SK-N-SH (cell line): ENCODE results near the gene CHST11. TPM values are rescaled to one million over a fixed set of nuclear protein-coding genes. Genes with fewer than 3 reads are reported as not detected.

Experiments used
- CTCF ChIA-PET: fragments of 300-600, 350-600 bp; formaldehyde crosslinking; extraction: SDS; loops from one replicate; lab custom pipeline; 2021; lab: Yijun Ruan, JAX
- POLR2A ChIA-PET: fragments of 350-600 bp; sonication (Branson Sonifier 250); formaldehyde crosslinking; extraction: SDS; loops from one replicate; lab custom pipeline; 2020; ENCODE audit warnings: antibody characterized with exemption, inconsistent platforms; lab: Yijun Ruan, JAX
- DNase-seq: peaks from one replicate; pipeline ENCODE4 v3.0.0; 2012
- H2AFZ ChIP-seq: fragments of 200-600 bp; sonication (generic); 2 replicates; pipeline ENCODE4 v1.8.1; 2016; ENCODE audit warnings: antibody characterized with exemption, mild to moderate bottlenecking, low read depth
- H3F3A ChIP-seq: fragments of 200-600 bp; sonication (generic); replicated peaks from 2 replicates; pipeline ENCODE3; 2016; ENCODE audit warnings: antibody characterized with exemption, mild to moderate bottlenecking; ENCODE audit not compliant: insufficient read depth
- H3K27ac ChIP-seq, 2 experiments: fragments of 200-500 bp in 1 of 2; fragments of 200-600 bp in 1 of 2; sonication (Bioruptor generic) in 1 of 2; sonication (generic), shearing (Covaris generic) in 1 of 2; 2 replicates each; pipeline versions ENCODE4 v1.5.1 to v1.6.1; 2014 to 2016; ENCODE audit warnings: low read depth in 2 of 2, inconsistent platforms in 1 of 2, low read length in 1 of 2, mild to moderate bottlenecking in 1 of 2, mixed read lengths in 1 of 2
- H3K27me3 ChIP-seq: fragments of 200-600 bp; sonication (generic), shearing (Covaris generic); 2 replicates; pipeline ENCODE4 v1.6.1; 2016; ENCODE audit warnings: mixed run types; ENCODE audit not compliant: insufficient read depth
- H3K36me3 ChIP-seq, 2 experiments: fragments of 200-500 bp in 1 of 2; fragments of 200-600 bp in 1 of 2; sonication (Bioruptor generic) in 1 of 2; sonication (generic) in 1 of 2; replicated peaks in 1 of 2; 2 replicates each; pipeline versions ENCODE3 to v1.5.1; 2014 to 2016; ENCODE audit warnings: low read length in 1 of 2, mild to moderate bottlenecking in 1 of 2; ENCODE audit not compliant: insufficient read depth in 2 of 2, control insufficient read depth in 1 of 2
- H3K4me1 ChIP-seq, 2 experiments: fragments of 200-500 bp in 1 of 2; fragments of 200-600 bp in 1 of 2; sonication (Bioruptor generic) in 1 of 2; sonication (generic), shearing (Covaris generic) in 1 of 2; 2 replicates each; pipeline versions ENCODE4 v1.5.1 to v1.6.1; 2014 to 2016; ENCODE audit warnings: low read depth in 1 of 2, low read length in 1 of 2, mixed run types in 1 of 2; ENCODE audit not compliant: insufficient read depth in 2 of 2, control insufficient read depth in 1 of 2
- H3K4me2 ChIP-seq: fragments of 200-600 bp; sonication (generic), shearing (Covaris generic); 2 replicates; pipeline ENCODE4 v1.6.1; 2017; ENCODE audit warnings: mixed run types
- H3K4me3 ChIP-seq, 2 experiments: fragments of 200-500 bp in 1 of 2; fragments of 200-600 bp in 1 of 2; sonication (Bioruptor generic) in 1 of 2; sonication (generic), shearing (Covaris generic) in 1 of 2; 2 replicates each; pipeline versions ENCODE4 v1.5.1 to v1.8.1; 2014 to 2016; ENCODE audit warnings: low read depth in 2 of 2, inconsistent platforms in 1 of 2, low read length in 1 of 2, mild to moderate bottlenecking in 1 of 2, mixed read lengths in 1 of 2, moderate library complexity in 1 of 2
- H3K79me2 ChIP-seq: fragments of 200-600 bp; sonication (generic); 2 replicates; pipeline ENCODE4 v1.8.1; 2017; ENCODE audit warnings: mild to moderate bottlenecking; ENCODE audit not compliant: insufficient read depth
- H3K9ac ChIP-seq: fragments of 200-600 bp; sonication (generic); 2 replicates; pipeline ENCODE4 v1.6.1; 2017; ENCODE audit warnings: mixed run types
- H3K9me2 ChIP-seq: fragments of 200-600 bp; sonication (generic); 2 replicates; pipeline ENCODE4 v1.6.1; 2017; ENCODE audit warnings: mixed run types
- H3K9me3 ChIP-seq: fragments of 200-600 bp; sonication (generic); 2 replicates; pipeline ENCODE4 v1.6.1; 2017; ENCODE audit warnings: mixed run types, mild to moderate bottlenecking, moderate library complexity
- H4K20me1 ChIP-seq: fragments of 200-600 bp; sonication (generic); 2 replicates; pipeline ENCODE4 v1.6.1; 2017; ENCODE audit warnings: mild to moderate bottlenecking, mixed run types; ENCODE audit not compliant: insufficient read depth
- CHD2 ChIP-seq: fragments of 150-350 bp; IDR thresholded peaks from 2 replicates; pipeline ENCODE4 v1.6.1; 2018; ENCODE audit warnings: low read length; ENCODE audit not compliant: partially characterized antibody
- CTCF ChIP-seq: fragments of 200-600 bp; sonication (generic); IDR thresholded peaks from 2 replicates; pipeline ENCODE4 v1.6.1; 2017; ENCODE audit warnings: antibody characterized with exemption, mild to moderate bottlenecking, moderate library complexity
- ELF1 ChIP-seq: IDR thresholded peaks from 2 replicates; pipeline ENCODE4 v1.4.0; 2012
- EP300 ChIP-seq, 2 experiments: IDR thresholded peaks; 2 replicates each; pipeline versions ENCODE4 v1.4.0 to v1.6.1; 2012; ENCODE audit warnings: borderline replicate concordance in 1 of 2, low read depth in 1 of 2, low read length in 1 of 2
- EZH2phosphoT487 ChIP-seq: fragments of 200-600 bp; sonication (generic); IDR thresholded peaks from 2 replicates; pipeline ENCODE4 v1.6.1; 2017; ENCODE audit warnings: low read depth, mixed run types, mild to moderate bottlenecking, antibody characterized with exemption, moderate library complexity, borderline replicate concordance
- FOSL2 ChIP-seq: IDR thresholded peaks from 2 replicates; pipeline ENCODE4 v1.4.0; 2012; ENCODE audit warnings: low read depth, mild to moderate bottlenecking, moderate library complexity, borderline replicate concordance
- FOXJ3 ChIP-seq: sonication (generic); formaldehyde crosslinking; IDR thresholded peaks from 2 replicates; pipeline ENCODE4 v1.5.1; 2020; ENCODE audit warnings: mild to moderate bottlenecking, missing genetic modification reagents
- GABPA ChIP-seq: IDR thresholded peaks from 2 replicates; pipeline ENCODE4 v1.4.0; 2012; ENCODE audit warnings: low read depth, mild to moderate bottlenecking
- GATA2 ChIP-seq: sonication (generic); formaldehyde crosslinking; IDR thresholded peaks from 2 replicates; pipeline ENCODE4 v1.5.0; 2020; ENCODE audit warnings: mild to moderate bottlenecking, missing genetic modification reagents
- MEF2A ChIP-seq: IDR thresholded peaks from 2 replicates; pipeline ENCODE4 v1.4.0; 2012; ENCODE audit warnings: low read depth, borderline replicate concordance
- MXI1 ChIP-seq: IDR thresholded peaks from 2 replicates; pipeline ENCODE4 v1.6.1; 2012; ENCODE audit warnings: mild to moderate bottlenecking, low read depth, low read length, improper control_type of control experiment
- PBX3 ChIP-seq: IDR thresholded peaks from 2 replicates; pipeline ENCODE4; 2012
- RAD21 ChIP-seq: IDR thresholded peaks from 2 replicates; pipeline ENCODE4 v1.6.1; 2012; ENCODE audit warnings: mild to moderate bottlenecking, low read length
- RCOR1 ChIP-seq: fragments of 150-350 bp; IDR thresholded peaks from 2 replicates; pipeline ENCODE4 v1.6.1; 2017; ENCODE audit warnings: antibody characterized with exemption, low read length
- RFX5 ChIP-seq: IDR thresholded peaks from 2 replicates; pipeline ENCODE4 v1.6.1; 2012; ENCODE audit warnings: mild to moderate bottlenecking, improper control_type of control experiment, low read length
- RXRA ChIP-seq: IDR thresholded peaks from 2 replicates; pipeline ENCODE4 v1.4.0; 2012; ENCODE audit warnings: low read depth, mild to moderate bottlenecking, borderline replicate concordance
- TCF12 ChIP-seq: IDR thresholded peaks from 2 replicates; pipeline ENCODE4 v1.4.0; 2012
- WGBS: methylation state at CpG from one replicate; pipeline ENCODE4 v1.1.6; 2017; ENCODE audit warnings: low lambda C conversion rate; 5-methylcytosine and 5-hydroxymethylcytosine counted together
- polyA plus RNA-seq, 3 experiments: library from polyadenylated mRNA; depleted of rRNA; stranded (reverse); fragments of >200 nt; gene quantifications; 2 replicates each; pipeline ENCODE4 v1.2.3, GENCODE V29; 2012

Gene CHST11
- polyA plus RNA-seq, 1 of the 3 experiments (the other 2 are of a cell fraction): 18.6 TPM

- ChIA-PET POLR2A (no interaction called here), CTCF (interaction anchor here (0.6 kb wide), 1 partner anchor 127 kb away, joined by 3 read pairs; no protein-coding TSS in a partner anchor)
- no peaks in the 10 kb centered on the region for H3K36me3 ChIP-seq
- no peaks in the 10 kb centered on the region for H3F3A ChIP-seq
- no peak for TF ChIP-seq FOSL2
- TF ChIP-seq CTCF: no peak
- TF ChIP-seq MXI1: no peak
- TF ChIP-seq MEF2A: no peak
- no peak for TF ChIP-seq GABPA
- no peak for TF ChIP-seq GATA2
- TF ChIP-seq RAD21: no peak
- TF ChIP-seq RFX5: no peak
- TF ChIP-seq TCF12: no peak
- no peak for TF ChIP-seq ELF1
- TF ChIP-seq EP300 (IDR thresholded peaks at IDR 0.05; ENCODE audit: borderline replicate concordance in 1 of 2, low read depth in 1 of 2, low read length in 1 of 2): no peak
- TF ChIP-seq CHD2: no peak
- TF ChIP-seq PBX3: no peak
- TF ChIP-seq RXRA: no peak
- no peak for TF ChIP-seq FOXJ3 (CRISPR knock-in tag)
- TF ChIP-seq EZH2phosphoT487: no peak
- TF ChIP-seq RCOR1: no peak
- 98% methylated on average over 2 of the region's 2 CpGs for WGBS
- no peak overlapping the region for H3K4me3 ChIP-seq
- no peaks in the 10 kb centered on the region for H3K9me2 ChIP-seq
- H3K4me2 ChIP-seq: no peak overlapping the region
- DNase-seq: no peak
- H3K9ac ChIP-seq: no peak overlapping the region
- H3K79me2 ChIP-seq: no peaks in the 10 kb centered on the region
- no peak overlapping the region for H2AFZ ChIP-seq
- no peaks in the 10 kb centered on the region for H3K27me3 ChIP-seq
- H3K4me1 ChIP-seq: peaks cover 0 to 16% of the 10 kb centered on the region in 2 experiments; a peak in 1 of 4 replicates
- H3K27ac ChIP-seq: no peak overlapping the region
- H3K9me3 ChIP-seq: no peaks in the 10 kb centered on the region
- H4K20me1 ChIP-seq: no peaks in the 10 kb centered on the region
Measured at GRCh38 chr12:104508752-104509446, 52.2 kb downstream of the CHST11 start.
